ENCODE results near the gene BRI3. TPM values are rescaled to one million over a fixed set of nuclear protein-coding genes. Genes with fewer than 3 reads are reported as not detected.

The BRI3 gene
- total and polyA plus RNA-seq, 2 of the 13 experiments (the other 11 are each of a cell fraction or from before 2014, with no cell fraction given), result 54.0 to 103 TPM

- Histone ChIP-seq H3K4me1 (ENCODE audit: insufficient read depth, low read length) (peaks cover 13% of the 10 kb centered on the region), H3K4me2 (ENCODE audit: low read depth, low read length) (no peak overlapping the region), H3K27ac (ENCODE audit: extremely low read length, insufficient read depth, low read length) (no peak overlapping the region), H3K9ac (ENCODE audit: insufficient read depth, low read depth, low read length) (no peak overlapping the region), H3K79me2 (ENCODE audit: insufficient read depth, low read length) (no peaks in the 10 kb centered on the region), H3K27me3 (ENCODE audit: control insufficient read depth in 1 of 2, insufficient read depth in 2 of 2, low read length in 2 of 2) (no peaks in the 10 kb centered on the region), H4K20me1 (ENCODE audit: insufficient read depth, low read length) (no peaks in the 10 kb centered on the region), H3K4me3 (replicated peaks in 1 of 3; ENCODE audit: insufficient read depth in 1 of 3, low read depth in 2 of 3, low read length in 3 of 3) (no peak overlapping the region), H3K9me3 (ENCODE audit: low read length) (no peaks in the 10 kb centered on the region), H2AFZ (ENCODE audit: low read length) (no peak overlapping the region), H3K36me3 (replicated peaks in 1 of 2; ENCODE audit: control insufficient read depth in 1 of 2, insufficient read depth in 2 of 2, low read length in 2 of 2) (peaks cover 15 to 38% of the 10 kb centered on the region in 2 experiments)
- WGBS (ENCODE audit: low lambda C conversion rate), result 98% methylated on average over 19 of the region's 19 CpGs
- ATAC-seq (no peak), FAIRE-seq (no peak), DNase-seq (ENCODE audit: low spot score) (no peak)
- BruUV-seq (replicated peaks), result no TSS peak
- in situ Hi-C loops (cut with HindIII; ENCODE audit: extremely low pct_ligation_motif_present, low pct_unique_long_range_greater_than_20kb), result no loop called here
- intact Hi-C loops (cut with micrococcal nuclease; ENCODE audit: unreplicated experiment), result no loop called here
- POLR2A ChIA-PET, result no interaction called here
- CTCF ChIA-PET (ENCODE audit: low intra/inter-chr PET ratio, low total read pairs), result no interaction called here
- TF ChIP-seq ZNF562 (CRISPR knock-in tag; IDR thresholded peaks at IDR 0.05; ENCODE audit: borderline replicate concordance) (no peak), ZUFSP (CRISPR knock-in tag; IDR thresholded peaks at IDR 0.05; ENCODE audit: borderline replicate concordance) (no peak), SP2 (CRISPR knock-in tag; IDR thresholded peaks at IDR 0.05) (no peak), PAX8 (CRISPR knock-in tag; IDR thresholded peaks at IDR 0.05; ENCODE audit: borderline replicate concordance) (no peak), ZNF615 (CRISPR knock-in tag; IDR thresholded peaks at IDR 0.05; ENCODE audit: borderline replicate concordance) (no peak), PAF1 (CRISPR knock-in tag; IDR thresholded peaks at IDR 0.05) (no peak), ZNF18 (CRISPR knock-in tag; IDR thresholded peaks at IDR 0.05; ENCODE audit: insufficient replicate concordance) (no peak), MBNL3 (CRISPR knock-in tag; conservative IDR thresholded peaks at IDR 0.05) (no peak), CENPT (CRISPR knock-in tag; IDR thresholded peaks at IDR 0.05; ENCODE audit: low read depth) (no peak), AGO1 (IDR thresholded peaks at IDR 0.05; ENCODE audit: low read depth, low read length, poor library complexity, severe bottlenecking) (no peak), AFF4 (CRISPR knock-in tag; IDR thresholded peaks at IDR 0.05) (no peak), NFKB2 (CRISPR knock-in tag; IDR thresholded peaks at IDR 0.05; ENCODE audit: borderline replicate concordance) (no peak)
These were observed 21.8 kb downstream of the BRI3 start for GRCh38 chr7:98303176-98303865.
